Mucosa of descending colon (tissue), 3 donors: ENCODE results near the gene PLXNA4. TPM values are rescaled to one million over a fixed set of nuclear protein-coding genes. Genes with fewer than 3 reads are reported as not detected.

ENCODE experiments used
- ATAC-seq: fragments of 200-7000 bp; cut with Tn5 transposase; one replicate; pipeline ENCODE4 v1.9.1; 2020; ENCODE audit warnings: mild to moderate bottlenecking, moderate library complexity
- DNase-seq, 3 donors: peaks; one replicate each; pipeline ENCODE4 v3.0.0-alpha.2; 2020
- H3K36me3 ChIP-seq: fragments of 200-600 bp; one replicate; pipeline ENCODE4 v1.8.0; 2021; ENCODE audit warnings: low read depth, mild to moderate bottlenecking
- H3K4me1 ChIP-seq: fragments of 200-600 bp; one replicate; pipeline ENCODE4 v1.8.0; 2021; ENCODE audit warnings: low read depth, mild to moderate bottlenecking
- H3K4me3 ChIP-seq: fragments of 200-600 bp; one replicate; pipeline ENCODE4 v1.8.0; 2021; ENCODE audit warnings: mild to moderate bottlenecking
- H3K9me3 ChIP-seq: fragments of 200-600 bp; one replicate; pipeline ENCODE4 v1.8.0; 2021; ENCODE audit warnings: mild to moderate bottlenecking
- intact Hi-C, 2 donors: fragments of 100-400 bp; cut with DNase I in 1 of 2; cut with micrococcal nuclease in 1 of 2; formaldehyde crosslinking; loops; one replicate each; pipeline versions ENCODE4 v1.11.0 to v1.11.1; 2022; cut with DNase I, micrococcal nuclease
- total RNA-seq, 3 donors: library from RNA; stranded (reverse); fragmentation: NEBNext Ultra II Directional in 2 of 3; extraction: Animal tissue kit (Norgen Biotek cat#: 25700) in 2 of 3; gene quantifications; one replicate each; pipeline versions ENCODE4 v1.2.1 to v1.2.4, GENCODE V29; 2021 to 2023
- TF ChIP-seq, protein P1 (sequence below): fragments of 200-600 bp; IDR thresholded peaks from one replicate; pipeline ENCODE4 v1.8.0; 2022; ENCODE audit warnings: antibody characterized with exemption, mild to moderate bottlenecking
- donor health status: DM: no; HTN: no; CAD: no; lungs with moderate emphysema.
- donor health status: DM: no; HTN: no; CAD: no.
- donor health status: DM: no; HTN: yes; CAD: no.

Gene PLXNA4
- total RNA-seq, 3 donors from 2014 or later: 0.78 to 3.5 (median 2.7) TPM

DNA sequence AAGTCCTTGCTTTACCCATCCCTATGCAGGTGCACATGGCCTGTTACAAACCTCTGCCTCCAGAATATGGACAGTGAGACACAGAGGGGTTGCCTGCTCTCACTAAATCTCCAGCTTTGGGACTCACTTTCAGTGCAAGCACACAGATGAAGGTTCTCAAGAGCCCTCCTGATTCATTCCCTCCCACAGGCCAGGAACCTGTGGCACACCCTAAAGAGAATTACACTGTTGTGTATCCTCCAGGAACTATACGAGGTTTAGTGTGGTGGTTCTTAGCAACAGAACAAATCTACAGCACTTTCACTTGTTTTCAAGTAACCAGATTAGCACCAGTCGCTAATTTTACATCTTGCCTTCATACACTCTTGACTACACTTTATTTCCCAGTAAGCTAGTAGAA is 192.3 kb downstream of the PLXNA4 start:
- no peak for DNase-seq
- intact Hi-C loops: no loop called here
- peak; percentile 75 for ATAC-seq
- TF ChIP-seq, protein P1, sequence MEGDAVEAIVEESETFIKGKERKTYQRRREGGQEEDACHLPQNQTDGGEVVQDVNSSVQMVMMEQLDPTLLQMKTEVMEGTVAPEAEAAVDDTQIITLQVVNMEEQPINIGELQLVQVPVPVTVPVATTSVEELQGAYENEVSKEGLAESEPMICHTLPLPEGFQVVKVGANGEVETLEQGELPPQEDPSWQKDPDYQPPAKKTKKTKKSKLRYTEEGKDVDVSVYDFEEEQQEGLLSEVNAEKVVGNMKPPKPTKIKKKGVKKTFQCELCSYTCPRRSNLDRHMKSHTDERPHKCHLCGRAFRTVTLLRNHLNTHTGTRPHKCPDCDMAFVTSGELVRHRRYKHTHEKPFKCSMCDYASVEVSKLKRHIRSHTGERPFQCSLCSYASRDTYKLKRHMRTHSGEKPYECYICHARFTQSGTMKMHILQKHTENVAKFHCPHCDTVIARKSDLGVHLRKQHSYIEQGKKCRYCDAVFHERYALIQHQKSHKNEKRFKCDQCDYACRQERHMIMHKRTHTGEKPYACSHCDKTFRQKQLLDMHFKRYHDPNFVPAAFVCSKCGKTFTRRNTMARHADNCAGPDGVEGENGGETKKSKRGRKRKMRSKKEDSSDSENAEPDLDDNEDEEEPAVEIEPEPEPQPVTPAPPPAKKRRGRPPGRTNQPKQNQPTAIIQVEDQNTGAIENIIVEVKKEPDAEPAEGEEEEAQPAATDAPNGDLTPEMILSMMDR: no peak
- H3K4me1 ChIP-seq: peaks cover 6% of the 10 kb centered on the region
- H3K4me3 ChIP-seq: no peak overlapping the region
- no peaks in the 10 kb centered on the region for H3K9me3 ChIP-seq
- no peaks in the 10 kb centered on the region for H3K36me3 ChIP-seq

DNA sequence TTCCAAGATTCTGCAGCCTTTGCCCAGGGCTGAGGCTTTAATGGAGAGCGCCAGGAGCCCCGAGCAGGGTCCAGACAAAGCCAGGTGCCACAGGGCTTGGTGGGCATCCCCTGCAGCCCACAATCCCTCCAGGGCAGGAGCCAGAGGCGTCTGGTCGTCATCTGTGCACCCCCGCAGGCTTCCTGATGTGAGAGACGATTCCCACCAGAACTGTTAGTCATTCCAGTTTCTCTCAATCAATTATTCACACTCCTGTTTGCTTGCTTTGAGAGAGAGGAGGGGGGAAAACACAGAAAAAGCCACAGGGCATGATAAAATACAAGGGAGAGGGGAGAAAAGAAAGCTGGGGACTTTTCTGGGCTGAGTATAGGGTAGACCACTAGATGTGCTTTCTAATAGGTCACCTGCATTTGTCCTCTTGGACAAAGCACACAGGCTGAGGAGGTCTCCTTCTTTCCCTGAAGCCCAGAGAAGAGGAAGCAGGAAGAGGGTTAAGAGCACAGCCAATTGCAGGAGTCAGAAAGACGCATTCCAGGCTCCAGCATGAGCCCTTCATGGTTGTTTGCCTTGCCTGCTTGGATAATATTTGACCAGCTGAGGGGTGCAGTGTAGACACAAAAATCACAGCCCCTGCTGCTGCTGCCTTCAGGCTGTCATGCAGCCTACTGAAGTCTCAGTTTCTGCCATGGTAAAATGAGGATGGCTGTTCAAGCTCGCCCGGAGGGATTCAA is 194.4 kb downstream of the PLXNA4 start:
- H3K4me3 ChIP-seq: no peak overlapping the region
- H3K4me1 ChIP-seq: peaks cover 12% of the 10 kb centered on the region
- TF ChIP-seq, protein P1: no peak
- DNase-seq (no peak), ATAC-seq (peak; percentile 66)
- intact Hi-C loops: no loop called here
- H3K9me3 ChIP-seq: no peaks in the 10 kb centered on the region
- no peaks in the 10 kb centered on the region for H3K36me3 ChIP-seq

DNA sequence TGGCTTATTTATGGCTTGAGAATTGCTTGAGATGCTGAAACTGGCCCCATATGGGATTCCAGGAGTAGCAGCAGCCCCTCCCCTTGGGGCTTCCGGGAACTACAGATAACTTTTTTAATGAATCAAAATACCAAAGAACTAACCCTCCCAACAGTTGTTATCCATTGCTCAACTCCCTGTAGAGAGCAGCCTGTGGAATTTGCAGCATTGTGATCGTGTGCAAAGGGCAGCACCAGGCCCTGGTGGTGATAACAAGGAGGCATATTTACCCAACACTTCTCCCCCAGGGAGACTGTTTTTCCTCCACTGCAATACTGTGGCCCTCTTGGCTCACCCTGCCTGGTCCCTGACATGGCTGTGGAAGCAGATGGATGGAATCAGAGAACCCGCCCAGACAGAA is 196.2 kb downstream of the PLXNA4 start:
- TF ChIP-seq, protein P1: no peak
- no peaks in the 10 kb centered on the region for H3K36me3 ChIP-seq
- DNase-seq (no peak), ATAC-seq (peak; percentile 56)
- H3K4me3 ChIP-seq: no peak overlapping the region
- peaks cover 23% of the 10 kb centered on the region for H3K4me1 ChIP-seq
- intact Hi-C loops: no loop called here
- no peaks in the 10 kb centered on the region for H3K9me3 ChIP-seq

DNA sequence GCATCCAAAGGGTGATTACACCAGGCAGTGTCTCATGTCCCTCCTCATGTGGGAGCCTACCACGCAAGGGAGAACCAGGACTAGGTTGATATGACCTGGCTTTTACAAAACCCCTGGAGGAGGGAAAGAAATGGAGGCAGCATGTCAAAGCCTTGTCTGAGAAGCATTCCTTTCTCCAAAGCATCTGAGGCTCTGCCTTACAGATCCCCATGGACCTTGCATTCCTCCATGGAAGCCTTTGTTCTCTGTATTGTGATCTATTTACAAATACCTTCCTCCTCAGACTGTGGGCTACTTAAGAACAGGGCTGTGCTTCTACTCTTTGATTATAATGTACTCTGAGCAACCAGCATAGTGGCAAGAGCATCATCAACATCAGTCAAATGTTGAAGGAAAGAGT is 197.0 kb downstream of the PLXNA4 start:
- peaks cover 23% of the 10 kb centered on the region for H3K4me1 ChIP-seq
- H3K4me3 ChIP-seq: no peak overlapping the region
- ATAC-seq (no peak), DNase-seq (no peak)
- TF ChIP-seq, protein P1: no peak
- intact Hi-C loops: no loop called here
- H3K36me3 ChIP-seq: no peaks in the 10 kb centered on the region
- H3K9me3 ChIP-seq: no peaks in the 10 kb centered on the region

DNA sequence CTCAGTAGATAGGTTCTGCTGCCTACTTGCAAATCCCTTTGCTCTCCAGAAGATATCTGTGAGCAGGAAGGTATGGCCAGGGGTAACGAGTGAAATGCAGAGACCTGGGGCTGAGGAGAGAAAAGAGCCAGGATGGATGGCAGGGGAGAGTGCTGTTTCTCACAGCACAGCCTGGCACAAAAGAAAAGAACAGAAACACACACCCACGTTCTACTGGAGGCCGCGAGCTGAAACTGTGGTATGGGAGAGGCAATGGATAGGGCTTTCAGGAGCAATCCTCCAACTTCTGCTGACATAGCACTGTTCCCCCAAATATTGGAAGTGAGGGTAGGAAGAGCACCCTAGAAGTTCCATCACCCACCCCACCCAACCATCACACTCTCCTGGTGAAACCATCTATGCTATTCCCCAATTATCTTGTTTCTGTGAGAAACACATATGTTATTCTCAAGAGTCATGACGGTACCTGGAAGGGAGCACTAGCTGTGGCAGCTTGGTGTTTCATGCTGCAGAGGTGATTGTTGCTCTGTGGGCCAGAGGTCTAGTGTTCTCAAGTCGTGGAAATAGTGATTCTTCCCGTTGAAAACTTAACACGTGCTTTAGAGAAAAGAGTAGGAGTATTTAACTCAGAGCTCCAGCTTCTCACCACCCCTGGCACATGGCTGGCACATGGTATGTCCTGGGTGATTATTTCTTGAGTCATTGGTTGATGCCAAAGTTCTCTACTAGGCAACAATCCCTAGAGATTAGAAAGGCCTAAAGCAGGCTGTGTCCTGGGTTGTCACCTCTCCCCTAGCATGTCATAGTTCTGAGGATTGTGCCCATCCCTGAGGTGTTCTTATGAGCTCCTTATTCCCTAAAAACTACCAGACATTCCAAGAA is 198.3 kb downstream of the PLXNA4 start:
- H3K36me3 ChIP-seq: no peaks in the 10 kb centered on the region
- ATAC-seq (peak; percentile 28), DNase-seq (no peak)
- intact Hi-C loops: no loop called here
- H3K9me3 ChIP-seq: no peaks in the 10 kb centered on the region
- no peak overlapping the region for H3K4me3 ChIP-seq
- H3K4me1 ChIP-seq: peaks cover 29% of the 10 kb centered on the region
- TF ChIP-seq, protein P1: no peak
